HG03025 (cell line): ENCODE data around the gene PSMB2.

ENCODE experiments used
- ATAC-seq: cut with Tn5 transposase; IDR thresholded peaks from one replicate; pipeline ENCODE4 v1.9.1; 2021; ENCODE audit warnings: mild to moderate bottlenecking, moderate library complexity; ENCODE audit not compliant: unreplicated experiment, low FRiP score

Gene PSMB2

DNA sequence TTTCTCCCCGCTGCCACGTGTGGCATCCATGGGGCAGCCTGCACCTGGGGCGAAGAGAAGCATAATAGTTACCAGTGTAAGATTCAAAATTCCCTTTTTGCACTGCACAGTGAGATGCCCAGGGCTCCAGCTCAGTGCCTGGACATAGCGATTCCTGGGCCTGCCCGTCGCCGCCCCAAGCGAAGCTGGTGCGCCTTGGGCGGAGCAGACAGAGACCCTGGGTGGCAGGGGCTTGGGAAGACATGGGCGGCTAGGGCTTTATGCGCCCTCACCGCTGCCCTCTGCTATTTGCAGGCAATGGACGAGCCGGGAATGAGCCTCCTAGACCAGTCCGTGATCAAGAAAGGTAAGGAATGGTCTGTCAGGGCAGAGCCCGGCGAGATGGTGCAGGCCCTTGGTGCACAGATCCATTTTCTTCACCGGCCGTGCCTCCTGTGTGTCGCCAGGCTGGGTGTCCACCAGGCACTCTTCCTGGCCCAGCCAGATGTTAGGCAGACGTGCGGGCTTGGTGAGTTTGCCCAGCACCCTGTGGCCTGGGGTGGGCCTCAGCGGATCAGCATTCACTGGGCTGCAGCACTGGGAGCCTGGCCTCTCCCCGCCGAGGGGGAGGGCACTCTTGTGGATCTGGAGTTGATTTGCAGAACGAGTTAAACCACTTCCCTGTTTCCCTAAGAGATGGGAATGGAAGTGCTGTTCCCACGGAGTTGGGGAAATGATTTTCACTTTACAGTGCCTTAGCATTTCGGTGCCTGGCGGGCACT, 66.5 kb downstream of the PSMB2 start:
- ATAC-seq: no peak

DNA sequence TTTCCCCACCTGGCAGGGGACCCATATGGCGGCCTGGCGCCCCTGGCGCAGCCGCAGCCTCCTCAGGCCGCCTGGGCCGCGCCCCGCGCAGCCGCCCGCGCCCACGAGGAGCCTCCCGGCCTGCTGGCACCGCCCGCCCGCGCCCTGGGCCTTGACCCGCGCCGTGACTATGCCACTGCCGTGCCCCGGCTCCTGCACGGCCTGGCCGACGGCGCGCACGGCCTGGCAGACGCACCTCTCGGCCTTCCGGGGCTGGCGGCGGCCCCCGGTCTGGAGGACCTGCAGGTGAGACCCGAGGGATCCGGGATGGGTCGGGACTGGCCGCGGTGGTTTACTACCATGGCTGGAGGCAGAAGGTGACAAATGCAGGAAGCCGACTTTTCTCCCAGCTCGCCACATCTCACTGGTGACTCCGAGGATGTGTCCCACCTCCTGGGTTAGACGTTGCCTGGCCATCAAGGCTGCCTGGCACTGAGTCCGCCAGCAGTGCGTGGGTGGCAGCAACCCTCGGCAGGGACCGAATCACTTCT, 67.1 kb downstream of the PSMB2 start:
- no peak for ATAC-seq

DNA sequence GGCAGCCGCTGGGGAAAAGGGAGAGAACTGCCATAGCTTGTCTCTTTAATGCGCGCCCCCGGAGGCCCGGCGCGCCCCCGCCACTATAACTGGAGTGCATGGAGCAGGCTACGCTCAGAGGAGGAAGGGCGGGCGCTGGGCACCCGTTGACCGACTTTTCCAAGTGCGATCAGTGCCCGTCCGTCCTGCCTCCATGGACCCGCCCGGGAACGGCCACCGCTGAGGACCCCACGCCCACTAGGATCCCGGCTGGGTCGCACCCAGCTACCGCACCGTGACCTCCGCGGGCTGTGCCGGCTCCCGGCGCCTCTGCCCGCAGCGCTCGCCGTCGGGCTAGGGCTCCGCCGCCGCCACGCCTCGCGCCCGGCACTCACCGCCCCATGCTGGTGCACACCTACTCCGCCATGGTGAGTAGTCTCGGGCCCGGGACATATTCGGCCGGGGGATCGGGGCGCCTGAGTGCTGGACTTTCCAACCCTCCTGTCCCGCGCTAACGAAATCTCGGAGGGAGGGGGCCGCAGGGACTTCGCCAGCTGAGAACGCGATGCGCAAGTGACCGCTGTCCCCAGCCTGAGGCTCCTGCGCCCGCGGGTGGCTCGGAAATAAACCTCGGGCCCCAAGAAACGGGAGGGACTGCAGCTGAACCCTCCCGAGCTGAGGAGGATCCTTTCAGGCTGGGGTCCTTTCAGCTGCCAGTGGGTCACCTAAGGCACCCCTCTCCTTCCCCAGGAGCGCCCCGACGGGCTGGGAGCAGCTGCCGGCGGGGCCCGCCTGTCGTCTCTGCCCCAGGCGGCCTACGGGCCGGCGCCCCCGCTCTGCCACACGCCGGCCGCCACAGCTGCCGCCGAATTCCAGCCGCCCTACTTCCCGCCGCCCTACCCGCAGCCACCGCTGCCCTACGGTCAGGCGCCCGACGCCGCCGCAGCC, 67.9 kb downstream of the PSMB2 start, which contains the start of gene TFAP2E:
Gene TFAP2E, plus strand, starts transcription at position 117 of the 927 bp plus-strand sequence. Its CDS starts 264 bp downstream, at position 381.
- no peak for ATAC-seq

DNA sequence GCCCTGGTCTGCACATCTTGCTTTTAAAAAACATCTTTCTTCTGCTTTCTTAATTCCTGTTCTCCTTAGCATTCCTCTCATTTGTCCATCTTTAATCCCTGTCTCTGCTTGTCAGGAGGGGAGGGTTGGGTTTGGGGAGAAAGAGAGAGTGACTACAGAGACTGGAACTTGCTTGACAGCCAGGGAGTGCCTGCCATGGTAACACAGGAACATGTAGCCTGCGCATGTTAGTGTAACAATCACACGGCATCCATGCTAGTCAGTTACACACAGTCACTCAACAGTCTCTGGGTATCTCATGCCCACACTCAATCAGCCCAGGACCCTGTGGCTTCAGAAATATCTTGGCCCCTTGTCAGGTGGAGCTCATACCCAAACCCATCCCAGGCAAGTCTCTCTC, 69.0 kb downstream of the PSMB2 start:
- ATAC-seq: no peak

DNA sequence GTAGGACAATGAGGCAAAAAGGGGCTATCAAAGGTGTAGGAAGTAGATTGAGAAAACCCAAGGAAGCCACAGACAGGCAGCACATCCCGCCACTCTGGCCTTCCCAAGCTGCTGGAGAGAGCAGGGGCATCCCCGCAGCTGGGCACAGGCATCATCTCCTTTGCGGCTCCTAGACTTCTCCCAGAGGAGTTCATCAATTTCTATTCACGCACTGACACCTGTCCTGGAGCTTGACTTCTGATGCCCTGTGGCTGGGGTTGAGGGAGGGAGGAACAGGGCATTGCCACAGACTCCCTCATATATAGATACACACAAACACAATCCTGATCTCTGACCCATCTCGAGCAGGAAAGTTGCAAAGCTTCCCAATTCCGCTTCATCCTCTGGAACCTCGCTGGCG, 70.1 kb downstream of the PSMB2 start:
- ATAC-seq: no peak

DNA sequence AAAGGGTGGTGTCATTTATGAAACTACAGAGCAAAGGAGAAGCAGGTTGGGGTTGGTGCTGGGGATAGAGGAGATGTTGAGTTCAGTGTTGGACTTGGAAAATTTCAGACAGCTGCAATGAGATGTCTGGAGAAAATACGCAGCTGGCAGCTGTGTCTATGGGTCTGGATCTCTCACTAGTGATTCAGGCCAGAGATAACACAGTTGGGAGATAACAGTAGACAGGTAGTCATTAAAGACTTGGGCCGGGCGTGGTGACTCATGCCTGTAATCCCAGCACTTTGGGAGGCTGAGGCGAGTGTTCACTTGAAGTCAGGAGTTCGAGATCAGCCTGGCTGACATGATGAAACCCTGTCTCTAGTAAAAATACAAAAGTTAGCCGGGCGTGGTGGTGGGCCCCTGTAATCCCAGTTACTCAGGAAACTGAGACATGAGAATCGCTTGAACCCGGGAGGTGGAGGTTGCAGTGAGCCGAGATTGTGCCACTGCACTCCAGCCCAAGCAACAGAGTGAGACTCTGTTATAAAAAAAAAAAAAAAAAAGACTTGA, 70.7 kb downstream of the PSMB2 start:
- no peak for ATAC-seq

DNA sequence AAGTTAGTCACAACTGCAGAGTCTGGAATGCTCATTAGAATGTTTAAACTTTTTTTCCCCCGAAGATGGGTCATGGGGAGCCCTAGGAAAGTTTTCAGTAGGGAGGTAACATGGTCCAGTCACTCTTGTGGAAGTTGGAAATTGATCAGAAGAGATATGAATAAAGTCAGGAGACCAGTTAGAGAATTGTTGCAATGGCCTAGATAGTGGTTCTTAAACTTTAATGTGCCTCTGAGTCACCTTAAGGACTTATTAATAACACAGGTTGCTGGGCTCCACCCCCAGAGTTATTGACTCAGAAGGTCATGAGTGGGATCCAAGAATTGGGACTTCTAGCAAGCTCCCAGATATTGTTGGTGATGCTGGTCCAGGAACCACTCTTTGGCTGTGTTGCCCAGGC, 71.4 kb downstream of the PSMB2 start:
- ATAC-seq: no peak

DNA sequence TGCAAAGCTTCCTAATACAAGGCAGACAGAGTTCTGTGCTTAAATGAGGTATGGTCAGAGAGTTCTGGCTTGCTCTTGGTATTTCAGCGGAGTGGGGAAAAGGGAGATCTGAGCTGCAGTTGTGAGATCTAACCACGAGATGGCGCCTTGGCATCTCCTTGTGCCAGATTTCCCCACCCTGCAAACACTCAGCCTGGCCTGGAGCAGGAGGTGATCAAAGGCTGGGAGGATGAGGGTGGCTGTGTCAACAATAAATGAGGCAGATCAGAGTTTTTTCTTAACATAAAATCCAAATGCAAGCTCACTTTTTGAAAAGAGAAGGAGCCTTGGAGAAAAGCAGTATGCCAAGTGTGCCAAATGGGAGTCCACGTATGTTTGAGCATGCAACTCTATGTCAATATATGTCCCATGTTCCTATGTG, 72.3 kb downstream of the PSMB2 start:
- no peak for ATAC-seq

DNA sequence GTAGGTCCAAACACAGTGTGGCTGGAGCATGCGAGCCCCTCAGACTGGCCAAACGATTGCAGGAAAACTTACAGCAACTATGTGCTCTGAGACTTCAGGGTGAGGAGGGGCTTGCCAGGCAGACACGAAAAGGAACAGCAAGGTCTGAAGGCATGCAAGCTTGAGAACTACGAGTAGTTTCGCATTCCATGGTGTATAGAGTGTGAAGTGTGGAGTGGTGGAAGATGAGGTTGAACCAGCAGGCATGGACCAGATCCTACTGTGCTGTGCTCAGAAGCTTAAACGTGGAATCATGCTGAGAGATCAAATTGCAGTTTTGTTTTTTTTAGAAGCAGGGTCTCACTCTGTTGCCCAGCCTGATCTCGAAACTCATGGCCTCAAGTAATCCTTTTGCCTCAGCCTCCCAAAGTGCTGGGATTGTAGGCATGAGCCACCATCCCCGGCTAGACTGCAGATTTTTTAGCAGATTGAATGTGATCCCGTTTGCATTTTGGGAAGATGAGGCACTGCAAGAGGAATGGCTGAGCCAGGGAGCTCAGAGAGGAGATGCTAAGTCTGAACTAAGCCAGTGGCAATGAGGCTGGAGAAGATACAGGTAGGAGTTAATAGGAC, 73.3 kb downstream of the PSMB2 start:
- ATAC-seq: no peak

DNA sequence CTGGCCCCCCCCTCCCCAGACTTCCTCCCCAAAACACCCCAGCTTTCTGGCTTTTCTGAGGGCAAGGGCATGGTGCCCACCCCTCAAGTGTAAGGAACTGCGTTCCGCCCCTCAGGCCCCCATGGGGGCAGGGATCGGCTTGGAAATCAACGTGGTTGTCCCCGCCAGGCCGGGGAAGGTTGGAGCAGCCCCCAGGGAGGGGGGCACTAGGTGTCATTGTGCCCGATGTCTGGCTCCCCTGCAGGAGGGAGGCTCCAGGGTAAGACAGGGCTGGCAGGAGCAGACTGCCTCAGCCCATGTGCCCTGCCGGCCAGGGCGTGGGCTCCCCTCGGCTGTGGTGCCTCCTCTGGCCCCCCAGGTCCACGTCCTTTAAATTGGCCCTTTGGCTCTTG, 75.6 kb downstream of the PSMB2 start:
- no peak for ATAC-seq

DNA sequence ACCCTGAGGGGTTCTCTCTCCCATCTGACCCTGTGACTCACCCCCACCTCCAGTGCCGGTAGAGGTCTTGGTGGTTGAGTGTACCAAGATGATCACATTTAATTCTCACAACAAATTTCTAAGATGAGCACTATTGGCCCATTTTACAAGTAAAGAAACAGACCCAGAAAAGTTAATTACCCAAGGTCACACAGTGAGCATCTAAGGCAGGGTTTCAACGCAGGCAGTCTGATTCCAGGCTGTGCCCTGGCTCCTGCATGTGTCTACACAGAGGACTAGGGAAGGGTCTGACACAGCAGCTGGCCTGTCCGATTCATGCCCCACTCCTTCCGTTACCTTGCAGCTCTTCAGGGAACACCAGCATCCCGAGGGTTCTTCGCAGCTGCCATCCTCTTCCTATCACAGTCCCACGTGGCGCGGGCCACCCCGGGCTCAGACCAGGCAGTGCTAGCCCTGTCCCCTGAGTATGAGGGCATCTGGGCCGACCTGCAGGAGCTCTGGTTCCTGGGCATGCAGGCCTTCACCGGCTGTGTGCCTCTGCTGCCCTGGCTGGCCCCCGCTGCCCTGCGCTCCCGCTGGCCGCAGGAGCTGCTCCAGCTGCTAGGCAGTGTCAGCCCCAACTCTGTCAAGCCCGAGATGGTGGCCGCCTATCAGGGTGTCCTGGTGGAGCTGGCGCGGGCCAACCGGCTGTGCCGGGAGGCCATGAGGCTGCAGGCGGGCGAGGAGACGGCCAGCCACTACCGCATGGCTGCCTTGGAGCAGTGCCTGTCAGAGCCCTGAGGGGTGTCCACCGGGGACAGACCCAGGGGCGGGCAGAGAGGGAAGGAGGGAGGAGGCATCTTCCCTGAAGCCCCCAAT, 76.2 kb downstream of the PSMB2 start:
- ATAC-seq: no peak

DNA sequence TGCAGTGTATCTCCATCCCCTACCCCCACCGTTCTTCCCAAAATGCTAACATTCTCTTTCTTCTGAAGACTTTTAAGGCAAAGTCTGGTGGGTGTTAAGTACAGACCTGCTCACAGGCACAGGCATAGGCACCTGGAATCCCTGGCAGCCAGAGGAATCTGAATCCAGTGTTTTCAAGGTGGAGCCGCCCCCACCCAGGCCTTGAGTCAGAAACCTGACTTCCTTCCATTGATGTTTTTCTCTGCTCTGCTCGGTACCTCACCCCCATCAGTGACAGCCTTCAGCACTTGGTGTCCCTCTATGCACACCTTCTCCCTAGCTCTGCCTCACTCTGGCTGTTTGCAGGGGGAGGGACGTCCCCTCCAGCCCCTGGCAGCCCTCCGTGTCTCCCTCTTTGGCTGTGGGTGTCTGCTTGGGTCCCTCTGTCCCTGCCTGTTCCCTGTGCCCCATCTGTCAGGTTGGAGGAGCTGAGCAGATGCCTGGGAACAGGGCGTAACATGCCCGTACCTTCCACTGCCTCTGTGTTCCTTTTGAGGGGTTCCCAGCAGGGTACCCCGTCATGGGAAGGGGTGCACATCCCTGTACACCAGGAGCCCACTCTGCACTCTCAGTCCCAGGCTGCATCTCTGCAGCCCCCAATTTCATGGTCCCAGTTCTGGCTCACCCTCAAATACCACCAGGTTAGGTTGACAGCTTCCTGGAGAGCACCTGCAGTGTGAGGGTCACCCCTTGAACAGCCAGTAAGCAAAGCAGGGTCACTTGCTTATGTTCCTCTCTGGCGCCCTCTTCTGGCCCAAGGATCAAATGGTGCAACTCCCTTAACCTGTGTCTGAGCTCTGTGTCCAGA, 77.1 kb downstream of the PSMB2 start:
- ATAC-seq: no peak

DNA sequence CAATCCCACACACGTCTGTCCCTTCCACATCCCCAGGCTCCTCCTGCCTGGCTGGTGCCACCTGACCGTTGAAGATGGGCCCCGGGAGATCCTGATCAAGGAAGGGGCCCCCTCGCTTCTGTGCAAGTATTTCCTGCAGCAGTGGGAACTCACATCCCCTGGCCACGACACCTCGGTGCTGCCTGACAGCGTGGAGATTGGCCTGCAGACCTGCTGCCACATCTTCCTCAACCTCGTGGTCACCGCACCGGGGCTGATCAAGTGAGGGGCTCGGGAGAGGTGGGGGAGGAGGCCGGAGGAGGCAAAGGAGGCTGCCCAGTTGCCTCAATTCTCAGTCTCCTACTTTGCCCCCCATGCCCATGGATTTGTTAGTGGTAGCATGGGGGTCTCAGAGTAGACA, 78.2 kb downstream of the PSMB2 start:
- no peak for ATAC-seq

DNA sequence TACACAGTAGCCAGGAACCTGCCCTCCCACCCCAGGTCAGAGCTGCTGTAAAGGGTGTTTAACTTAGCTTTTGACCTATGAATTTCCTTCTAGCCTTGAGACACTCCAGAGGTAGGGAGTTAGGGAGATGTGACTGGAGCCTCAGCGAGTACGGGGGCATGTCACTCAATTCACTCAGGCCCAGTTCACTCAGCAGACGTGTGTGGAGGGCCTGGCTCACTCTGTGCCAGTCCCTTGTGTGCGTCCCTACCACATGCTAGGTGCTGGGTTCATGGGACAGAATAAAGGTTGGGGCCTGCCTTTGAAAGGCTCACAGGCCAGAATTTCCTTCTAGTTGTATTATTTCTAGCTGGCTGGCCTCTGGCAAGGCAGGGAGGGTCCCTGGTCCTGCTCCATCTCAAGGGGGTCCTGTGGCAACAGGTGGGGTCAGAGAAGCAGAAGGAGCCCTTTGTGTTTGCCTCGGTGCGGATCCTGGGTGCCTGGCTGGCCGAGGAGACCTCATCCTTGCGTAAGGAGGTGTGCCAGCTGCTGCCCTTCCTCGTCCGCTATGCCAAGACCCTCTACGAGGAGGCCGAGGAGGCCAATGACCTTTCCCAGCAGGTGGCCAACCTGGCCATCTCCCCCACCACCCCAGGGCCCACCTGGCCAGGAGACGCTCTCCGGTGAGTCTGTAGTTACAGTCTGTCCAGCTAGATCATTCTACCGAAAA, 79.2 kb downstream of the PSMB2 start:
- no peak for ATAC-seq

DNA sequence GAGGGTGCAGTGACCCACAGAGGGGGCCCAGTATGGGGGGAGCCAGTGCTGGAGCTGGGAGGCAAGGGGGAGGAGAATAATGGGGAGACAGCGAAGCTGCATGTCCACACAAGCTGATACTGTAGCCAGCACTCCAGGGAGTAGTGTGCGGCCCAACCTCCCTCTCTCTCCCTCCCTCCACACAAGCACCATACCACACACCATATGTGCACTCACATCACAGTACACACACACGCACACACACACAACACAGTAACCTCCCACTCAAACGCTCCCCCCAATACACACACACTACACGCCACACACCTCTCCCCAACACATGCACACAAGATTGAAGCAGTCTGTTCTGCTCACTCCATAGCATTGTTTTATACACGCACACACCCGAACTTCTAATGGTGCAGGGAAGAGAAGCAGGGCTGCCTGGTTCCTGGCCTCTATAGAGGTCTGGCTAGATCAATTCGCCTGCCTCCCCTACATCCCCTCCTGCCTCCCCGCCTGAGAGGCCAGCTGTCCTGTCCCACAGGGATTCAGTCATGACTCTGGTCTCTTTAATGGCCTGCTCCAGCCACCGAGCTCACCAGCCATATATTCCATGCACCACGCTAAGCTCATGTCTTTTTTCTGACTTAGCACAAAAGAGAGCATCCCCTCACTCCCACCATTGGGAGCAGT, 79.9 kb downstream of the PSMB2 start:
- no peak for ATAC-seq

DNA sequence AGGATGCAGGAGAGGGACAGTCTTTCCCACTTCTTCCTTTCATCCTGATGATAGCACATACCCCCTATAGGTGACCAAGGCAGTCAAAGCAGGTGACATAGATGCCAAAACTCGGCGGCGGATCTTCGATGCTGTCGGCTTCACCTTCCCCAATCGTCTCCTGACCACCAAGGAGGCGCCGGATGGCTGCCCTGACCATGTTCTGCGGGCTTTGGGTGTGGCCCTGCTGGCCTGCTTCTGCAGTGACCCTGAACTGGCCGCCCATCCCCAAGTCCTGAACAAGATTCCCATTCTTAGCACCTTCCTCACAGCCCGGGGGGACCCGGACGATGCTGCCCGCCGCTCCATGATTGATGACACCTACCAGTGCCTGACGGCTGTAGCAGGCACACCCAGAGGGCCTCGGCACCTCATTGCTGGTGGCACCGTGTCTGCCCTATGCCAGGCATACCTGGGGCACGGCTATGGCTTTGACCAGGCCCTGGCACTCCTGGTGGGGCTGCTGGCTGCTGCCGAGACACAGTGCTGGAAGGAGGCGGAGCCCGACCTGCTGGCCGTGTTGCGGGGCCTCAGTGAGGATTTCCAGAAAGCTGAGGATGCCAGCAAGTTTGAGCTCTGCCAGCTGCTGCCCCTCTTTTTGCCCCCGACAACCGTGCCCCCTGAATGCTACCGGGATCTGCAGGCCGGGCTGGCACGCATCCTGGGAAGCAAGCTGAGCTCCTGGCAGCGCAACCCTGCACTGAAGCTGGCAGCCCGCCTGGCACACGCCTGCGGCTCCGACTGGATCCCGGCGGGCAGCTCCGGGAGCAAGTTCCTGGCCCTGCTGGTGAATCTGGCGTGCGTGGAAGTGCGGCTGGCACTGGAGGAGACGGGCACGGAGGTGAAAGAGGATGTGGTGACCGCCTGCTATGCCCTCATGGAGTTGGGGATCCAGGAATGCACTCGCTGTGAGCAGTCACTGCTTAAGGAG, 80.8 kb downstream of the PSMB2 start:
- no peak for ATAC-seq
